Activated CD4-positive, alpha-beta T cell treated with anti-CD3 and anti-CD28 coated beads, Interleukin-2, Interleukin-4, amounts not matched to agents 100 ng/mL and 50 ng/mL, durations not matched to agents 16 hours and 8 hours (primary cell): ENCODE measurements around the gene TMEM18.

Experiments
- DNase-seq: peaks from one replicate; pipeline ENCODE4 v3.0.0-alpha.2; 2020; ENCODE audit warnings: low spot score

The TMEM18 gene

DNA sequence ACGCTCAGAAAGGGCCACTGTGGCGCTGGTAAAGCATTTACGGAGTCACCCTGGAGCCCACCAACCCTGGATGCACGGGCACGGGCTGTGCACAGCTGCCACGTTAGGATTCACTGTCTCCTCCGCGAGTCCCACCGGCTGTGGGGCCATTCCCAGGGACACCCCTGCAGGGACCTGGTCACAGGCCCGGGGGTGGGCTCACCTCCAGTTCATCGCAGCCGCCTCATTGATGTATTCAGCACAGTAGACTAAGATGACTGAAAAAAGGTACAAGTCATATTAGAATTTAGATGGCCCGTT, 4.7 kb downstream of the TMEM18 start:
- DNase-seq, result no peak

- no peak for DNase-seq
Observed at GRCh38 chr2:671787-672605, 5.2 kb downstream of the TMEM18 start.

GRCh38 chr2:671072-671471, 6.1 kb downstream of the TMEM18 start:
- DNase-seq, result no peak

- DNase-seq, result no peak
Observed at GRCh38 chr2:670637-671036, 6.6 kb downstream of the TMEM18 start.

DNA sequence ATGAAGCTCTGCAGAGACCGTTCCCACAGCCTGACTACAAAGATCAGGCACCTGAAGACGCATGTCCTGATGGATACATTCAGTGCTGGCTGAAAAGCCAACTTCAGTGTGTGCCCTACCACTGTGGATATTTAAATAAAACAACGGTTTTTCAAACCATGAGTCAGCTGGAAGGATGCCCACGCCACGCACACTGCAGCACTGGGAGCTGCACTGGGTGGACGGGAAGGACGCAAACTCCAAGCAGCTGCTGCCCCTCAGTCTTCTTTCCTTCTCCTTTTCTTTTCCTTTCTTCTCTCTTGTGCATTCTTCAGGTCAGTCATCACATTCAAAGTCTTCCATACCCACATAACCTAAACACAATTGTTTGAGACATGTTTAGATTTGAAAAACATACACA, 7.9 kb downstream of the TMEM18 start:
- no peak for DNase-seq

- no peak for DNase-seq
Observed at GRCh38 chr2:668000-668398, 9.2 kb downstream of the TMEM18 start.

- DNase-seq, result peak; percentile 24
Observed at GRCh38 chr2:667332-667999, 9.7 kb downstream of the TMEM18 start.

GRCh38 chr2:666441-666840, 10.8 kb downstream of the TMEM18 start:
- DNase-seq, result no peak

DNA sequence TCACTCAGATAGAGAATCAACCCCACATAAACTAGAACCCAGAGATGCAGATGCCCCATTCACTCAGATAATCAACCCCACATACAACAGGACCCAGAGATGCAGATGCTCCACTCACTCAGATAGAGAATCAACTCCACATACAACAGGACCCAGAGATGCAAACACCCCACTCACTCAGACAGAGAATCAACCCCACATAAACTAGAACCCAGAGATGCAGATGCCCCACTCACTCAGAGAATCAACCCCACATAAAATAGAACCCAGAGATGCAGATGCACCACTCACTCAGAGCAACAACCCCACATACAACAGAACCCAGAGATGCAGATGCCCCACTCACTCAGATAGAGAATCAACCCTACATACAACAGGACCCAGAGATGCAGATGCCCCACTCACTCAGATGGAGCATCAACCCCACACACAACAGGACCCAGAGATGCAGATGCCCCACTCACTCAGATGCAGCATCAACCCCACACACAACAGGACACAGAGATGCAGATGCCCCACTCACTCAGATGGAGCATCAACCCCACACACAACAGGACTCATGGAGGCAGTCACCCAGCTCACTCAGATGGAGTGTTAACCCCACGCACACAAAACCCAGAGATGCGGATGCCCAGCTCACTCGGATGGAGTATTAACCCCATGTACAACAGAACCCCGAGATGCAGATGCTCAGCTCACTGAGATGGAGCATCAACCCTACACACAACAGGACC, 11.7 kb downstream of the TMEM18 start:
- DNase-seq, result no peak

GRCh38 chr2:664063-664462, 13.1 kb downstream of the TMEM18 start:
- no peak for DNase-seq

DNA sequence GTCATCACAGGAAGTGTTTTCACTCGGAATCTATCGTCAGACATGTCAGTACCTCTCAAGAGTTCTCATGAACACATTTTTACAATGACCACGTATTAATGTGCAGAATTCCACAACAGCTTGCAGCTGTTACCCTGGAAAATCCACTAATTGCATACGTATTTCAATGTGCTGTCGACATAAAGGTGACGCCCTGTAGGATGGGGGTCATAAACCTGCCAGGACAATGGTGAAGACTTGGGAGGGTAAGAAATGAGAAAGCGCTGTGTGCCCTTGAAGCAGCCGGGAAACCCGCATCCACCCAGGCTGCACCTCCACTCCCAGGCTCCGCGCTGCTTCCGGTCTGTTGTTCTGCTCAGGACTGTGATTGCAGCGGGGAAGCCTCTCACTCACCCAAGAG, 14.0 kb downstream of the TMEM18 start:
- no peak for DNase-seq

DNA sequence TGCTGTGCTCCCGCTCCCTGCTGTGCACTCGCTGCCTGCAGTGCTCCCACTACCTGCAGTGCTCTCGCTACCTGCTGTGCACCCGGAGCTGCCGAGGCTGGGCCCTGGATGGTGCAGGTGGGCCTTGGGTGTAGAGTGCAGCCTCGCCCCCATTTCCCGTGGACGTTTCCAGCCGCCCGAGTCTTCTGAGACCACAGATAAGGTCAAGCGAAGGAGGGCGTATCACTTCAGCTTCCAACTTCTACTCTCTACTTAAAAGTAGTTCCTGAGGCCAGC, 15.9 kb downstream of the TMEM18 start:
- no peak for DNase-seq

DNA sequence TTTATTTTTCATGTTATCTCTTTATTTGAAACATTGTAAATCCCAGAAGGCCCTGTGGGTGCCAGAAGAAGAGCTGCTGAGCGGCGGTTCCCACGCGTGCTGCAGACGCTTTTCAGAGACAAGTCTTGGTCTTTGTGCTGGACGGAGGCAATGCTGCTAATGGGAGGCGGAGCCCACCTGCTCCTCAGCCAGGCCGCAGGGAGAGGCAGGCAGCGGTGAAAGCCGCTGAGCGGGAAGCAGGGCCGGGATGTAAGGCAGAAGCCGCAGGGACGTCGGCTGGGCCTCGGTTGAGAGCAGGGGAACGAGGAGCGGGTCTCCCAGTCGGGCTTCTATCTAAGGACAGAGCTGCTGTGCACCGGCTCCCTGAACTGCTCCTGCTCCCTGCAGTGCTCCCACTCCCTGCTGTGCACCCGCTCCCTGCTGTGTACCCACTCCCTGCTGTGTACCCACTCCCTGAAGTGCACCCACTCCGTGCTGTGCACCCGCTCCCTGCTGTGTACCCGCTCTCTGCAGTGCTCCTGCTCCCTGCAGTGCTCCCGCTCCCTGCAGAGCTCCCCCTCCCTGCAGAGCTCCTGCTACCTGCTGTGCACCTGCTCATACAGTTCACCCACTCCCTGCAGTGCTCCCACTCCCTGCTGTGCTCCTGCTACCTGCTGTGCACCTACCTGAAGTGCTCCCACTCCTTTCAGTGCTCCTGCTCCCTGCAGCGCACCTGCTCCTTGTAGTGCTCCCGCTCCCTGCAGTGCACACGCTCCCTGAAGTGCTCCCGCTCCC, 16.4 kb downstream of the TMEM18 start:
- no peak for DNase-seq

- DNase-seq, result no peak
Observed at GRCh38 chr2:660029-660428, 17.2 kb downstream of the TMEM18 start.

- no peak for DNase-seq
Observed at GRCh38 chr2:658426-658825, 18.8 kb downstream of the TMEM18 start.

DNA sequence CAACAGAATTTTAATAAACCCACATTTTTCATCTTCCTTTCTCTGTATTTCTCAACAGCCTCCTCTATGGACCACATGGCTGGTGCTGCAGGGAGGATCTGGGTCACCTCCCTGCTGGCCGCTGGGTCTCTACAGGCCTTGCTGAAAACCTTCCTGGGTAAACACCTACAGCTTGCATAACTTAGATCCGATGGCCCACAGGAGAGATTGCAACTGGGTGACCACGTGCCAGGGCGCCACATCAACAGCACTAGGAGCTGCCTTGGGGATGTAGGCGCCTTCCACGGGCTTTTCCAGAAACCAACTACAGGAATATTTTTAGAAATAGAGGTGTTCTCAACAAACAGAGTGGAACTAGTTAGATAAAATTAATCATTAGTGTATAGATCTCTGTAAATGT, 19.4 kb downstream of the TMEM18 start:
- no peak for DNase-seq

DNA sequence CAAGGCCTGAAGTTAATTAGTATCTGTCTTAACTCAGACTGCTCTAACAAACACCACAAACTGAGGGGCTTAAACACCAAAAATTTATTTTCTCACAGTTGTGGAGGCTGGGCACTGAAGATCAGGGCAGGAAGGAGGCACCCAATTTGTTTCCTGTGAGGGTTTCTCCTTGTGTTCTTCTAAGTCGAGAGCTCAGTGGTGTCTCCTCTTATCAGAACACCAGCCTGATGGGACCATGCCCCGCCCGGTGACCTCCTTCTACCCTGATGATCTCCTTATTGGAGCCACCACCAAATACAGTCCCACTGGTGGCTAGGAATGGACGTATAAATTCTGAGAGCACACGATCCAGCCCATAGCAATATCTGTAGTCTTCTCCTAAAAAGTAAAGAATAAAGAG, 20.5 kb downstream of the TMEM18 start:
- DNase-seq, result no peak

DNA sequence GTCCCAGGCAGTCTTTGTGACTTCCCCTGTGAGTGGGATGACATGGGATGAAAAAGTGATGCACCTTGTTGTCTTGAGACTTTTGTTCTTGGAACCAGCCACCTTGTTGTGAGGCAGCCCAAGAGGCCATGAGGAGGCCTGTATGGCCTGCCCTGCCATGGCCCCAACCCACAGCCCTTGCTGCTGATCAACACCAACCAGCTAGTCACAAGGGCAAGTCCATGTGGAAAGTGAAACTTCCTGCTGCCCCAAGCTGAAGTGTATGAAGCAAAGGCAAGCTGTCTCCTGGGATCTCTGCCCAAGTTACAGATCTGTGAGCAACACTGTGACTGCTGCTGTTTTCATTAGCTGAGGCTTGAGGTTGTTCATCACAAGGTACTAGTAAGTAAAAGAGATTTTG, 21.6 kb downstream of the TMEM18 start:
- no peak for DNase-seq

- DNase-seq, result no peak
Observed at GRCh38 chr2:654896-655295, 22.3 kb downstream of the TMEM18 start.

DNA sequence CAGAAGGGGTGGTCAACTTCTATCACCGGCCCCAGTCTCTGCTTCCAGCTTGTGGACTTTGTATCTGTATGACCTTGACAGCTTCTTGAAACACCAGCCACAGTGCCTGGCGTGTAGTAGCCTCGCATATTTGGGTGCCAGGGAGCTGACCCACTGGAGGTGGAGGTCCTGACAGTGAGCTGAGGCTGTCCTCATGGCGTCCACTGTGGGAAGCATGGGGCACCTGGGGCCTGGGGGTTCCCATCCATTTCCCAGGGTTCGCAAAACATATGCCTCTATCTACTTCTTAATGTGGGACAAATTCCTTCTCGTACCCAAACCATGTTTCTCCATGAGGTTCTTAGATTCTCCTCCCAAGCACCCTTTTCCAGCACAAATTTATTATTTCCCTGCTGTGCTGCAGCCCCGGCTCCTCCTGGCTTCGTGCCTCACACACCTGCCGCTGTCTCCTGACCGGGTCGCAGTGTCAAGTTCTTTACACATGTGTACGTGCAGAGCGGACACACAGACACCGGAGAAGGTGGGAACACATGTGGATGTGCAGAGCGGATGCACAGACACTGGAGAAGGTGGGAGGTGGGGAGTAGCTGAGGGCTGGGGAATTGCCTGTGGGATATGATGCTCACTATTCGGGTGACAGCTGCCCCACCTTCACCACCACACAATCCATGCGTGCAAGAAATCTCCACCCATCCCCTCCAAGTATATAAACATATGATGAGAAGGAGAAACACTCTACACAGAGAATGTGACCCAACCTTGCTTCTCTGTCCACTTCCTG, 23.4 kb downstream of the TMEM18 start:
- DNase-seq, result no peak

DNA sequence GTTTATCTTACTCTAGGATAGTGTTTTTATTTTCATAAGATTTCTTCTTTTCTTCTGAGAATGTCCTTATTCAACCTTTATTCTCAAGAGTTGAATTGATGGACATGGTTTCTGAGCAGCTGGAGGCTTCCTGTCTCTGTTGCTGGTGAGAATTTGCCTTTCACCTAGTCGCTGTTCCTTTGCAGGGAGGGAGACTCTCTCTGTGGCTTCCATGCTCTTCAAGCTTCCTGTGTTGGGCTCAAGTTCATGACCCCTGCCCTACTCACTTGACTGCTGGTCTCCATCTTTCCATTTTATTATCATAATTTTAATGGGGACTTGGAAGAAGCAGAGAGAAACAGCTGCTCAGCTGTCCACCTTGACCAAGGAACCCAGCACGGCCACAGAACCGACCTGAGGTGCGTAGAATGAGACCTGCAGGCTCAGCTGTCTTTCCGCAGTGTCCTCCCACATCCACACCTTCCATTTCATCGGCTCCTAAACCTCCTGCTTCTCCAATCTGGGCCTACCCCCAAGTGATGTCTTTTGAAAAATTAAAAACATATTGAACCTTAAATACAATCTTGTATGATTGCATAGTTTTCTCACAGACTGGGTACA, 24.2 kb downstream of the TMEM18 start:
- DNase-seq, result no peak

DNA sequence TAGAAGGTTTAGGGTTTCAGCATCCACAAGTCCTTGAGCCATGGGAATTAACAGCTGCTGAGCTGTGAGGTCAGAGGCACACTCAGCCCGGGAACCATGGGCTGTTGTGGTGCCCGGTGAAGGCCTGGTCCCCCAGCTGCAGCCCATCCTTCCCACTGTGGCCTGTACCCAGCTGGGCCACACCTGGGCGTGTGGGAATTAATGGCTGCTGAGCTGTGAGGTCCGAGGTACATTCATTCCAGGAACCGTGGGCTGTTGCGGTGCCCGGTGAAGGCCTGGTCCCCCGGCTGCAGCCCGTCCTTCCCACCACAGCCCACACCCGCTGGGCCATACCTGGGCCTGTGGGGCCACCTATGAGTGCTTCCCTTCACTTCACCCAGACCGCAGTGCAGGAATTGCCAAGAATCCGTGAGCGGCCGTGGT, 25.2 kb downstream of the TMEM18 start:
- DNase-seq, result no peak
